ENCODE results near the gene CDH4. TPM values are rescaled to one million over a fixed set of nuclear protein-coding genes. Genes with fewer than 3 reads are reported as not detected.

The CDH4 gene
- total RNA-seq, 1 experiment from 2014 or later, result 5.3 TPM

DNA sequence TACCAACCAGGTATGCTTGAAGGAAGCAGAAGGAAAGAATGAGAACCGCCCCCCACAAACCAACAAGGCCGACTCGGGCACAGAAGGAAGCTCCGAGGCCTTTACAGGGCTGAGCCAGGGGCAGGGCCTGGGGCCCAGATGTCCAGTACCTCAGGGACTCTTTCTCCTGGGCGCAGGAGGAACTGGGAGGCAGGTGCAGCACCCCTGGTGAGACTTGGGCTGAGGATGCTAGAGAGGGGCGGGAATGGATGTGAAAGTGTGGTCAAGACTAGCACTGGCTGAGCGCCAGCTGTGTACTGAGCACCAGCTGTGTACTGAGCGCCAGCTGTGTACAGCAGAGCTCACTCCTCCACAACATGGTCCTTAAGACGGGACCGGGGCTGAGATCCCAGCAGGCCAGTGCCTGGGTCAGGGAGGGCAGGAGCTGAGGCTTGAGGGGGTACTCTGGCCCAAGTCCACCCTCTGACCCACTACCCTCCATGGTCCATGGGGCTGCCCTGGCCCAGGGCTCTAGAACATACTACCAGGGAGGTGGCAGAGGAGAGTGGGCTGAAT is 444.2 kb downstream of the CDH4 start (continued):
- TF ChIP-seq, protein P1, sequence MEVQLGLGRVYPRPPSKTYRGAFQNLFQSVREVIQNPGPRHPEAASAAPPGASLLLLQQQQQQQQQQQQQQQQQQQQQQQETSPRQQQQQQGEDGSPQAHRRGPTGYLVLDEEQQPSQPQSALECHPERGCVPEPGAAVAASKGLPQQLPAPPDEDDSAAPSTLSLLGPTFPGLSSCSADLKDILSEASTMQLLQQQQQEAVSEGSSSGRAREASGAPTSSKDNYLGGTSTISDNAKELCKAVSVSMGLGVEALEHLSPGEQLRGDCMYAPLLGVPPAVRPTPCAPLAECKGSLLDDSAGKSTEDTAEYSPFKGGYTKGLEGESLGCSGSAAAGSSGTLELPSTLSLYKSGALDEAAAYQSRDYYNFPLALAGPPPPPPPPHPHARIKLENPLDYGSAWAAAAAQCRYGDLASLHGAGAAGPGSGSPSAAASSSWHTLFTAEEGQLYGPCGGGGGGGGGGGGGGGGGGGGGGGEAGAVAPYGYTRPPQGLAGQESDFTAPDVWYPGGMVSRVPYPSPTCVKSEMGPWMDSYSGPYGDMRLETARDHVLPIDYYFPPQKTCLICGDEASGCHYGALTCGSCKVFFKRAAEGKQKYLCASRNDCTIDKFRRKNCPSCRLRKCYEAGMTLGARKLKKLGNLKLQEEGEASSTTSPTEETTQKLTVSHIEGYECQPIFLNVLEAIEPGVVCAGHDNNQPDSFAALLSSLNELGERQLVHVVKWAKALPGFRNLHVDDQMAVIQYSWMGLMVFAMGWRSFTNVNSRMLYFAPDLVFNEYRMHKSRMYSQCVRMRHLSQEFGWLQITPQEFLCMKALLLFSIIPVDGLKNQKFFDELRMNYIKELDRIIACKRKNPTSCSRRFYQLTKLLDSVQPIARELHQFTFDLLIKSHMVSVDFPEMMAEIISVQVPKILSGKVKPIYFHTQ (CRISPR knock-in tag; IDR thresholded peaks at IDR 0.05), result no peak
- no peak for TF ChIP-seq RELA (CRISPR knock-in tag; IDR thresholded peaks at IDR 0.05; ENCODE audit: borderline replicate concordance)

DNA sequence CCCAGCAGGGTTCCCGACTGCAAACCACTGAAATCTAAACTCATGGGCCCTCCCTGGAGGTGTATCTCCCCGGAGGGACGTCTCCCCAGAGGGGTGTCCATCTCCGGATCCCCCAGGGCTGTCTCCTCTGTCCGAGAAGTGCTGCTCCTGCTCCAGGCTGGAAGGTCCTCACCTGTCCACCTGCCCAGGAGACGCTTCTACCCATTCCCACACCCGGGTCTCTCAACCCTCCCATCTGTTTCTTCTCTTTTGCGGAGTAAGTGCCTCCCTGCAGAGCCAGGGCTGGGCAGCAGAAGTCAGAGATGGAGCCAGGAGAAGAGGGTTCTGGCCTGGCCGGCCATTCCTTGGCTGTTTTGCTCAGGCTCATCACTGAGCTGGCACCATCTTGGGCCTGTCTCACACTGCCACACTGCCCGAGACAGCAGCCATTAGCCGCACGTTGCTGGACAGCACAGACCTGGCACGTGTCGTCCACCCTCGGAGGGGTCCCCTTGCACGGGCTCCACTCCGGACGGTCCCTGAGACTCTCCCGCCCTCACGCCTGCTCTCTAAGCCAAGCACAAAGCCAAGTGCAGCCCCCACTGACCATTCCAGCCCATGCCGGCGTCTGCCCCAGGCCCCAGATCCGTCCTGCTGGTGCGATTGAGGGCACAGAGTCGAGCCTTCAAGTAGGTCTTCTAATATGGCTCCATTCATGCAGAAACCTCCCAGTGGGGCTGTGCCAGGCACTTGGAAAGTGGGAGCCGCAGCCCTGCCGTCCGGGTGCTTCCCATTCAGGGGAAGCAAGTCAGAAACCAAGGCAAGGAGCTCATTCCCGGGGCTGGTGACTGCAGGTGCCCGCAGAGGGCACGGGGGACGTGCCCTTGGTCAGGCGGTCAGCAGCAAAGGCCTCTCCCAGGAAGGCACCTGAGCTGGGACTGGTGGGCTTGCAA is 445.9 kb downstream of the CDH4 start:
- H3K4me1 Mint-ChIP-seq, result no peaks in the 10 kb centered on the region
- no peaks in the 10 kb centered on the region for H3K36me3 Mint-ChIP-seq
- no peaks in the 10 kb centered on the region for H3K9me3 Mint-ChIP-seq
- ChIA-PET POLR2A (no interaction called here), CTCF (no interaction called here)
- ATAC-seq (no peak), DNase-seq (ENCODE audit: low spot score) (no peak)
- peaks cover 10% of the 10 kb centered on the region for H3K27me3 Mint-ChIP-seq (ENCODE audit: low read depth)
- H3K4me3 Mint-ChIP-seq, result no peak overlapping the region
- H3K27ac Mint-ChIP-seq, result no peak overlapping the region
- TF ChIP-seq, protein P2, sequence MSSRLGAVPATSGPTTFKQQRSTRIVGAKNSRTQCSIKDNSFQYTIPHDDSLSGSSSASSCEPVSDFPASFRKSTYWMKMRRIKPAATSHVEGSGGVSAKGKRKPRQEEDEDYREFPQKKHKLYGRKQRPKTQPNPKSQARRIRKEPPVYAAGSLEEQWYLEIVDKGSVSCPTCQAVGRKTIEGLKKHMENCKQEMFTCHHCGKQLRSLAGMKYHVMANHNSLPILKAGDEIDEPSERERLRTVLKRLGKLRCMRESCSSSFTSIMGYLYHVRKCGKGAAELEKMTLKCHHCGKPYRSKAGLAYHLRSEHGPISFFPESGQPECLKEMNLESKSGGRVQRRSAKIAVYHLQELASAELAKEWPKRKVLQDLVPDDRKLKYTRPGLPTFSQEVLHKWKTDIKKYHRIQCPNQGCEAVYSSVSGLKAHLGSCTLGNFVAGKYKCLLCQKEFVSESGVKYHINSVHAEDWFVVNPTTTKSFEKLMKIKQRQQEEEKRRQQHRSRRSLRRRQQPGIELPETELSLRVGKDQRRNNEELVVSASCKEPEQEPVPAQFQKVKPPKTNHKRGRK (CRISPR knock-in tag; IDR thresholded peaks at IDR 0.05; ENCODE audit: borderline replicate concordance), result no peak
- TF ChIP-seq SOX15 (CRISPR knock-in tag; IDR thresholded peaks at IDR 0.05) (no peak), ETV6 (CRISPR knock-in tag; IDR thresholded peaks at IDR 0.05) (no peak), ZNF671 (CRISPR knock-in tag; IDR thresholded peaks at IDR 0.05) (no peak), FOXK1 (CRISPR knock-in tag; IDR thresholded peaks at IDR 0.05) (no peak), ZBTB21 (CRISPR knock-in tag; IDR thresholded peaks at IDR 0.05; ENCODE audit: borderline replicate concordance) (no peak), OVOL2 (CRISPR knock-in tag; IDR thresholded peaks at IDR 0.05; ENCODE audit: borderline replicate concordance) (no peak), MYBL2 (CRISPR knock-in tag; IDR thresholded peaks at IDR 0.05) (no peak), NR2C2 (CRISPR knock-in tag; IDR thresholded peaks at IDR 0.05) (no peak), NR1H2 (CRISPR knock-in tag; IDR thresholded peaks at IDR 0.05) (no peak), KAT7 (CRISPR knock-in tag; IDR thresholded peaks at IDR 0.05; ENCODE audit: borderline replicate concordance) (no peak), TP53 (CRISPR knock-in tag; IDR thresholded peaks at IDR 0.05) (no peak), SMAD4 (CRISPR knock-in tag; IDR thresholded peaks at IDR 0.05) (no peak)
- TF ChIP-seq, protein P3, sequence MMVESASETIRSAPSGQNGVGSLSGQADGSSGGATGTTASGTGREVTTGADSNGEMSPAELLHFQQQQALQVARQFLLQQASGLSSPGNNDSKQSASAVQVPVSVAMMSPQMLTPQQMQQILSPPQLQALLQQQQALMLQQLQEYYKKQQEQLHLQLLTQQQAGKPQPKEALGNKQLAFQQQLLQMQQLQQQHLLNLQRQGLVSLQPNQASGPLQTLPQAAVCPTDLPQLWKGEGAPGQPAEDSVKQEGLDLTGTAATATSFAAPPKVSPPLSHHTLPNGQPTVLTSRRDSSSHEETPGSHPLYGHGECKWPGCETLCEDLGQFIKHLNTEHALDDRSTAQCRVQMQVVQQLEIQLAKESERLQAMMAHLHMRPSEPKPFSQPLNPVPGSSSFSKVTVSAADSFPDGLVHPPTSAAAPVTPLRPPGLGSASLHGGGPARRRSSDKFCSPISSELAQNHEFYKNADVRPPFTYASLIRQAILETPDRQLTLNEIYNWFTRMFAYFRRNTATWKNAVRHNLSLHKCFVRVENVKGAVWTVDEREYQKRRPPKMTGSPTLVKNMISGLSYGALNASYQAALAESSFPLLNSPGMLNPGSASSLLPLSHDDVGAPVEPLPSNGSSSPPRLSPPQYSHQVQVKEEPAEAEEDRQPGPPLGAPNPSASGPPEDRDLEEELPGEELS (CRISPR knock-in tag; IDR thresholded peaks at IDR 0.05), result no peak
- TF ChIP-seq, protein P4, sequence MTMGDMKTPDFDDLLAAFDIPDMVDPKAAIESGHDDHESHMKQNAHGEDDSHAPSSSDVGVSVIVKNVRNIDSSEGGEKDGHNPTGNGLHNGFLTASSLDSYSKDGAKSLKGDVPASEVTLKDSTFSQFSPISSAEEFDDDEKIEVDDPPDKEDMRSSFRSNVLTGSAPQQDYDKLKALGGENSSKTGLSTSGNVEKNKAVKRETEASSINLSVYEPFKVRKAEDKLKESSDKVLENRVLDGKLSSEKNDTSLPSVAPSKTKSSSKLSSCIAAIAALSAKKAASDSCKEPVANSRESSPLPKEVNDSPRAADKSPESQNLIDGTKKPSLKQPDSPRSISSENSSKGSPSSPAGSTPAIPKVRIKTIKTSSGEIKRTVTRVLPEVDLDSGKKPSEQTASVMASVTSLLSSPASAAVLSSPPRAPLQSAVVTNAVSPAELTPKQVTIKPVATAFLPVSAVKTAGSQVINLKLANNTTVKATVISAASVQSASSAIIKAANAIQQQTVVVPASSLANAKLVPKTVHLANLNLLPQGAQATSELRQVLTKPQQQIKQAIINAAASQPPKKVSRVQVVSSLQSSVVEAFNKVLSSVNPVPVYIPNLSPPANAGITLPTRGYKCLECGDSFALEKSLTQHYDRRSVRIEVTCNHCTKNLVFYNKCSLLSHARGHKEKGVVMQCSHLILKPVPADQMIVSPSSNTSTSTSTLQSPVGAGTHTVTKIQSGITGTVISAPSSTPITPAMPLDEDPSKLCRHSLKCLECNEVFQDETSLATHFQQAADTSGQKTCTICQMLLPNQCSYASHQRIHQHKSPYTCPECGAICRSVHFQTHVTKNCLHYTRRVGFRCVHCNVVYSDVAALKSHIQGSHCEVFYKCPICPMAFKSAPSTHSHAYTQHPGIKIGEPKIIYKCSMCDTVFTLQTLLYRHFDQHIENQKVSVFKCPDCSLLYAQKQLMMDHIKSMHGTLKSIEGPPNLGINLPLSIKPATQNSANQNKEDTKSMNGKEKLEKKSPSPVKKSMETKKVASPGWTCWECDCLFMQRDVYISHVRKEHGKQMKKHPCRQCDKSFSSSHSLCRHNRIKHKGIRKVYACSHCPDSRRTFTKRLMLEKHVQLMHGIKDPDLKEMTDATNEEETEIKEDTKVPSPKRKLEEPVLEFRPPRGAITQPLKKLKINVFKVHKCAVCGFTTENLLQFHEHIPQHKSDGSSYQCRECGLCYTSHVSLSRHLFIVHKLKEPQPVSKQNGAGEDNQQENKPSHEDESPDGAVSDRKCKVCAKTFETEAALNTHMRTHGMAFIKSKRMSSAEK (CRISPR knock-in tag; IDR thresholded peaks at IDR 0.05; ENCODE audit: borderline replicate concordance), result no peak
- TF ChIP-seq, protein P5, sequence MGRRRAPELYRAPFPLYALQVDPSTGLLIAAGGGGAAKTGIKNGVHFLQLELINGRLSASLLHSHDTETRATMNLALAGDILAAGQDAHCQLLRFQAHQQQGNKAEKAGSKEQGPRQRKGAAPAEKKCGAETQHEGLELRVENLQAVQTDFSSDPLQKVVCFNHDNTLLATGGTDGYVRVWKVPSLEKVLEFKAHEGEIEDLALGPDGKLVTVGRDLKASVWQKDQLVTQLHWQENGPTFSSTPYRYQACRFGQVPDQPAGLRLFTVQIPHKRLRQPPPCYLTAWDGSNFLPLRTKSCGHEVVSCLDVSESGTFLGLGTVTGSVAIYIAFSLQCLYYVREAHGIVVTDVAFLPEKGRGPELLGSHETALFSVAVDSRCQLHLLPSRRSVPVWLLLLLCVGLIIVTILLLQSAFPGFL (CRISPR knock-in tag; IDR thresholded peaks at IDR 0.05; ENCODE audit: borderline replicate concordance), result no peak
- TF ChIP-seq, protein P6, sequence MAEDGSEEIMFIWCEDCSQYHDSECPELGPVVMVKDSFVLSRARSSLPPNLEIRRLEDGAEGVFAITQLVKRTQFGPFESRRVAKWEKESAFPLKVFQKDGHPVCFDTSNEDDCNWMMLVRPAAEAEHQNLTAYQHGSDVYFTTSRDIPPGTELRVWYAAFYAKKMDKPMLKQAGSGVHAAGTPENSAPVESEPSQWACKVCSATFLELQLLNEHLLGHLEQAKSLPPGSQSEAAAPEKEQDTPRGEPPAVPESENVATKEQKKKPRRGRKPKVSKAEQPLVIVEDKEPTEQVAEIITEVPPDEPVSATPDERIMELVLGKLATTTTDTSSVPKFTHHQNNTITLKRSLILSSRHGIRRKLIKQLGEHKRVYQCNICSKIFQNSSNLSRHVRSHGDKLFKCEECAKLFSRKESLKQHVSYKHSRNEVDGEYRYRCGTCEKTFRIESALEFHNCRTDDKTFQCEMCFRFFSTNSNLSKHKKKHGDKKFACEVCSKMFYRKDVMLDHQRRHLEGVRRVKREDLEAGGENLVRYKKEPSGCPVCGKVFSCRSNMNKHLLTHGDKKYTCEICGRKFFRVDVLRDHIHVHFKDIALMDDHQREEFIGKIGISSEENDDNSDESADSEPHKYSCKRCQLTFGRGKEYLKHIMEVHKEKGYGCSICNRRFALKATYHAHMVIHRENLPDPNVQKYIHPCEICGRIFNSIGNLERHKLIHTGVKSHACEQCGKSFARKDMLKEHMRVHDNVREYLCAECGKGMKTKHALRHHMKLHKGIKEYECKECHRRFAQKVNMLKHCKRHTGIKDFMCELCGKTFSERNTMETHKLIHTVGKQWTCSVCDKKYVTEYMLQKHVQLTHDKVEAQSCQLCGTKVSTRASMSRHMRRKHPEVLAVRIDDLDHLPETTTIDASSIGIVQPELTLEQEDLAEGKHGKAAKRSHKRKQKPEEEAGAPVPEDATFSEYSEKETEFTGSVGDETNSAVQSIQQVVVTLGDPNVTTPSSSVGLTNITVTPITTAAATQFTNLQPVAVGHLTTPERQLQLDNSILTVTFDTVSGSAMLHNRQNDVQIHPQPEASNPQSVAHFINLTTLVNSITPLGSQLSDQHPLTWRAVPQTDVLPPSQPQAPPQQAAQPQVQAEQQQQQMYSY (CRISPR knock-in tag; IDR thresholded peaks at IDR 0.05), result no peak
